ENCODE results near the gene TBC1D19.

GRCh38 chr4:26751838-26752237 is 168.0 kb downstream of the TBC1D19 start:
- no peak for TF ChIP-seq POLR2A (IDR thresholded peaks at IDR 0.05)
- TF ChIP-seq, protein P1, sequence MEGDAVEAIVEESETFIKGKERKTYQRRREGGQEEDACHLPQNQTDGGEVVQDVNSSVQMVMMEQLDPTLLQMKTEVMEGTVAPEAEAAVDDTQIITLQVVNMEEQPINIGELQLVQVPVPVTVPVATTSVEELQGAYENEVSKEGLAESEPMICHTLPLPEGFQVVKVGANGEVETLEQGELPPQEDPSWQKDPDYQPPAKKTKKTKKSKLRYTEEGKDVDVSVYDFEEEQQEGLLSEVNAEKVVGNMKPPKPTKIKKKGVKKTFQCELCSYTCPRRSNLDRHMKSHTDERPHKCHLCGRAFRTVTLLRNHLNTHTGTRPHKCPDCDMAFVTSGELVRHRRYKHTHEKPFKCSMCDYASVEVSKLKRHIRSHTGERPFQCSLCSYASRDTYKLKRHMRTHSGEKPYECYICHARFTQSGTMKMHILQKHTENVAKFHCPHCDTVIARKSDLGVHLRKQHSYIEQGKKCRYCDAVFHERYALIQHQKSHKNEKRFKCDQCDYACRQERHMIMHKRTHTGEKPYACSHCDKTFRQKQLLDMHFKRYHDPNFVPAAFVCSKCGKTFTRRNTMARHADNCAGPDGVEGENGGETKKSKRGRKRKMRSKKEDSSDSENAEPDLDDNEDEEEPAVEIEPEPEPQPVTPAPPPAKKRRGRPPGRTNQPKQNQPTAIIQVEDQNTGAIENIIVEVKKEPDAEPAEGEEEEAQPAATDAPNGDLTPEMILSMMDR (IDR thresholded peaks at IDR 0.05): no peak

Data from stomach (tissue), 4 donors.